PC-9 (cell line): ENCODE results near the gene CAPG. TPM values are rescaled to one million over a fixed set of nuclear protein-coding genes. Genes with fewer than 3 reads are reported as not detected.
"Not testable (repeated sequence)": the region's sequence is repeated elsewhere in the genome, so short reads cannot be mapped to it uniquely, and the experiment has no call there.

Experiments
- BruUV-seq: library from RNA; stranded (reverse); fragments of 400-500 nt; replicated peaks from 2 replicates; lab custom pipeline; 2021; lab: Mats Ljungman, UMichigan
- CTCF ChIA-PET: fragments of 300-600 bp; sonication (Branson Sonifier 250); formaldehyde crosslinking; loops from one replicate; lab custom pipeline; 2022; ENCODE audit warnings: antibody characterized with exemption; lab: Charles Lee
- POLR2A ChIA-PET: fragments of 300-600 bp; sonication (Branson Sonifier 250); formaldehyde crosslinking; loops from one replicate; lab custom pipeline; 2022; ENCODE audit warnings: antibody characterized with exemption; ENCODE audit not compliant: unreplicated experiment; lab: Charles Lee
- DNase-seq, 2 experiments: peaks; one replicate each; pipeline versions ENCODE4 v3.0.0 to v3.0.0-alpha.2; 2015 to 2022; ENCODE audit warnings: mixed read lengths in 1 of 2
- H2AFZ ChIP-seq: fragments of 200-600 bp; sonication (generic); 2 replicates; pipeline ENCODE4 v1.8.1; 2017; ENCODE audit warnings: antibody characterized with exemption
- H3F3A ChIP-seq: fragments of 200-600 bp; sonication (generic); 2 replicates; pipeline ENCODE4 v1.8.1; 2017; ENCODE audit warnings: antibody characterized with exemption, mild to moderate bottlenecking, low read depth; ENCODE audit not compliant: insufficient read depth
- H3K27ac ChIP-seq: fragments of 200-600 bp; sonication (generic); 2 replicates; pipeline ENCODE4 v1.6.1; 2016; ENCODE audit warnings: mixed run types
- H3K27me3 ChIP-seq: fragments of 200-600 bp; sonication (generic); 2 replicates; pipeline ENCODE4 v1.6.1; 2016; ENCODE audit warnings: low read depth, mixed run types; ENCODE audit not compliant: insufficient read depth
- H3K36me3 ChIP-seq: fragments of 200-600 bp; sonication (generic); 2 replicates; pipeline ENCODE4 v1.6.1; 2016; ENCODE audit warnings: low read depth, mixed run types
- H3K4me1 ChIP-seq: fragments of 200-600 bp; sonication (generic); replicated peaks from 2 replicates; pipeline ENCODE4 v1.6.1; 2016; ENCODE audit warnings: mixed run types; ENCODE audit not compliant: insufficient read depth
- H3K4me2 ChIP-seq: fragments of 200-600 bp; sonication (generic); 2 replicates; pipeline ENCODE4 v1.6.1; 2017; ENCODE audit warnings: mixed run types
- H3K4me3 ChIP-seq: fragments of 200-600 bp; sonication (generic); 2 replicates; pipeline ENCODE4 v1.6.1; 2016; ENCODE audit warnings: mixed run types
- H3K79me2 ChIP-seq: fragments of 200-600 bp; sonication (generic); 2 replicates; pipeline ENCODE4 v1.6.1; 2017; ENCODE audit warnings: low read depth, mixed run types
- H3K9me2 ChIP-seq: fragments of 200-600 bp; sonication (generic); 2 replicates; pipeline ENCODE4 v1.8.1; 2017; ENCODE audit warnings: mild to moderate bottlenecking; ENCODE audit not compliant: insufficient read depth
- H3K9me3 ChIP-seq: fragments of 200-600 bp; sonication (generic); 2 replicates; pipeline ENCODE4 v1.8.1; 2016; ENCODE audit warnings: low read depth; ENCODE audit not compliant: insufficient read depth
- H4K20me1 ChIP-seq: fragments of 200-600 bp; sonication (generic); 2 replicates; pipeline ENCODE4 v1.8.1; 2017; ENCODE audit not compliant: insufficient read depth
- CTCF ChIP-seq: fragments of 200-600 bp; sonication (generic); conservative IDR thresholded peaks from 2 replicates; pipeline ENCODE4 v1.6.1; 2017; ENCODE audit warnings: mixed run types, antibody characterized with exemption, mild to moderate bottlenecking, moderate library complexity
- EZH2 ChIP-seq: fragments of 200-600 bp; sonication (generic); IDR thresholded peaks from 2 replicates; pipeline ENCODE4 v1.8.0; 2017; ENCODE audit warnings: antibody characterized with exemption, low read depth
- intact Hi-C: fragments of 100-400 bp; cut with micrococcal nuclease; formaldehyde crosslinking; loops from one replicate; pipeline ENCODE4 v1.10.0; 2022; ENCODE audit not compliant: unreplicated experiment
- total RNA-seq: library from RNA; stranded (reverse); gene quantifications from 2 replicates; pipeline ENCODE4 v1.2.3, GENCODE V29; 2021

The CAPG gene
- total RNA-seq, 1 experiment from 2014 or later = 417 TPM

DNA sequence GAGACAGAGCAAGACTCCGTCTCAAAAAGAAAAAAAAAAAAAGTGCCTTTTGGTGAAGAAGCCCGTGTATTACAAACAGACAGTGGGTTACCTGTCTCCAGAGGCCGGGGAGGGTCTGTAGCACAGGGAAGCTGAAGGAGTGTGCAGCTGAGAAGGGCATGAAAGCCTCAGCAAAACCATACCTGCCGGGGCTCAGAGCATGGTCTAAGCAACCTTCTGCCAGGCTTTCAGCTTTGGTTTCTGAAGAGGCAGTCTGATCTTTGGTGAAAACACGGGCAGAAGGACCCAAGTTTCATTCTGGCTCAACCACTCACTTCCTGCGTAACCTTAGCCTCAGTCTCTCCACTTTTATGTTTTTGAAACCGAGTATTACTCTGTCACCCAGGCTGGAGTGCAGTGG lies 29.8 kb upstream of the CAPG start:
- no peak for TF ChIP-seq CTCF
- no peak for TF ChIP-seq EZH2
- no peaks in the 10 kb centered on the region for H3K79me2 ChIP-seq
- H3K9me3 ChIP-seq = no peaks in the 10 kb centered on the region
- ChIA-PET POLR2A (no interaction called here), CTCF (interaction anchor here (0.7 kb wide), 1 partner anchor 11 kb away, joined by 3 read pairs; no protein-coding TSS in a partner anchor)
- DNase-seq = no peak
- no peak overlapping the region for H3K27ac ChIP-seq
- no peaks in the 10 kb centered on the region for H3K36me3 ChIP-seq
- H2AFZ ChIP-seq = no peak overlapping the region
- no peaks in the 10 kb centered on the region for H4K20me1 ChIP-seq
- H3F3A ChIP-seq = peaks cover 10% of the 10 kb centered on the region; the same call in 1 of the 2 replicates
- no peaks in the 10 kb centered on the region for H3K27me3 ChIP-seq
- no peak overlapping the region for H3K4me3 ChIP-seq
- no peaks in the 10 kb centered on the region for H3K9me2 ChIP-seq
- intact Hi-C loops = no loop called here
- peaks cover 25% of the 10 kb centered on the region for H3K4me1 ChIP-seq
- BruUV-seq = no TSS peak
- H3K4me2 ChIP-seq = no peak overlapping the region

- Histone ChIP-seq H3F3A (peaks cover 10% of the 10 kb centered on the region; the same call in 1 of the 2 replicates), H3K4me1 (peaks cover 21% of the 10 kb centered on the region)
- H3K9me3 ChIP-seq, H3K9me2 ChIP-seq, H3K4me3 ChIP-seq, H3K79me2 ChIP-seq, BruUV-seq, H4K20me1 ChIP-seq, H3K27ac ChIP-seq, H3K27me3 ChIP-seq, intact Hi-C loops, DNase-seq, POLR2A ChIA-PET, H2AFZ ChIP-seq, H3K36me3 ChIP-seq, H3K4me2 ChIP-seq: not testable (repeated sequence)
- CTCF ChIA-PET = interaction anchor here (0.7 kb wide), 1 partner anchor 11 kb away, joined by 3 read pairs; no protein-coding TSS in a partner anchor
Measured at GRCh38 chr2:85439569-85439968, 29.4 kb upstream of the CAPG start.

GRCh38 chr2:85439025-85439472 lies 28.9 kb upstream of the CAPG start:
- Histone ChIP-seq H3K4me3 (no peak overlapping the region), H3K27me3 (no peaks in the 10 kb centered on the region), H3K79me2 (no peaks in the 10 kb centered on the region), H3K9me3 (no peaks in the 10 kb centered on the region), H3F3A (peaks cover 16% of the 10 kb centered on the region; the same call in 1 of the 2 replicates), H4K20me1 (no peaks in the 10 kb centered on the region), H3K36me3 (no peaks in the 10 kb centered on the region), H2AFZ (no peak overlapping the region), H3K27ac (no peak overlapping the region), H3K4me2 (no peak overlapping the region), H3K4me1 (peaks cover 23% of the 10 kb centered on the region), H3K9me2 (no peaks in the 10 kb centered on the region)
- no TSS peak for BruUV-seq
- intact Hi-C loops = no loop called here
- TF ChIP-seq CTCF = no peak
- POLR2A ChIA-PET = interaction anchor here (0.6 kb wide), 1 partner anchor 111 kb away, joined by 4 read pairs; no protein-coding TSS in a partner anchor
- no peak for DNase-seq
- CTCF ChIA-PET = no interaction called here
